Mammary epithelial cell (primary cell): ENCODE measurements around the gene LZTR1.

Experiments used
- EZH2 ChIP-seq: IDR thresholded peaks from 2 replicates; pipeline ENCODE4 v1.6.1; 2012; ENCODE audit warnings: low read length, inconsistent platforms, borderline replicate concordance
- TF ChIP-seq, protein P1 (sequence below), 2 donors: IDR thresholded peaks in 1 of 2; conservative IDR thresholded peaks in 1 of 2; 2 replicates each; pipeline ENCODE4 v1.5.1; 2011 to 2012; ENCODE audit warnings: inconsistent platforms in 2 of 2, low read length in 2 of 2, mild to moderate bottlenecking in 2 of 2, control low read depth in 1 of 2, low read depth in 1 of 2; ENCODE audit not compliant: insufficient read depth in 1 of 2; ENCODE audit errors: extremely low read depth in 1 of 2

- TF ChIP-seq, protein P1, sequence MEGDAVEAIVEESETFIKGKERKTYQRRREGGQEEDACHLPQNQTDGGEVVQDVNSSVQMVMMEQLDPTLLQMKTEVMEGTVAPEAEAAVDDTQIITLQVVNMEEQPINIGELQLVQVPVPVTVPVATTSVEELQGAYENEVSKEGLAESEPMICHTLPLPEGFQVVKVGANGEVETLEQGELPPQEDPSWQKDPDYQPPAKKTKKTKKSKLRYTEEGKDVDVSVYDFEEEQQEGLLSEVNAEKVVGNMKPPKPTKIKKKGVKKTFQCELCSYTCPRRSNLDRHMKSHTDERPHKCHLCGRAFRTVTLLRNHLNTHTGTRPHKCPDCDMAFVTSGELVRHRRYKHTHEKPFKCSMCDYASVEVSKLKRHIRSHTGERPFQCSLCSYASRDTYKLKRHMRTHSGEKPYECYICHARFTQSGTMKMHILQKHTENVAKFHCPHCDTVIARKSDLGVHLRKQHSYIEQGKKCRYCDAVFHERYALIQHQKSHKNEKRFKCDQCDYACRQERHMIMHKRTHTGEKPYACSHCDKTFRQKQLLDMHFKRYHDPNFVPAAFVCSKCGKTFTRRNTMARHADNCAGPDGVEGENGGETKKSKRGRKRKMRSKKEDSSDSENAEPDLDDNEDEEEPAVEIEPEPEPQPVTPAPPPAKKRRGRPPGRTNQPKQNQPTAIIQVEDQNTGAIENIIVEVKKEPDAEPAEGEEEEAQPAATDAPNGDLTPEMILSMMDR (conservative IDR thresholded peaks at IDR 0.05 in 1 of 2, IDR thresholded peaks at IDR 0.05 in 1 of 2; ENCODE audit: extremely low read depth in 1 of 2, insufficient read depth in 1 of 2, low read depth in 1 of 2, low read length in 2 of 2): no peak
- TF ChIP-seq EZH2: no peak
These were observed 38.1 kb upstream of the LZTR1 start for GRCh38 chr22:20944042-20944441.
